Measurements from ENCODE around the gene JARID2. TPM values are rescaled to one million over a fixed set of nuclear protein-coding genes. Genes with fewer than 3 reads are reported as not detected.

The JARID2 gene
- total RNA-seq, 6 experiments from 2014 or later: 2.5 to 3.9 (median 3.0) TPM

DNA sequence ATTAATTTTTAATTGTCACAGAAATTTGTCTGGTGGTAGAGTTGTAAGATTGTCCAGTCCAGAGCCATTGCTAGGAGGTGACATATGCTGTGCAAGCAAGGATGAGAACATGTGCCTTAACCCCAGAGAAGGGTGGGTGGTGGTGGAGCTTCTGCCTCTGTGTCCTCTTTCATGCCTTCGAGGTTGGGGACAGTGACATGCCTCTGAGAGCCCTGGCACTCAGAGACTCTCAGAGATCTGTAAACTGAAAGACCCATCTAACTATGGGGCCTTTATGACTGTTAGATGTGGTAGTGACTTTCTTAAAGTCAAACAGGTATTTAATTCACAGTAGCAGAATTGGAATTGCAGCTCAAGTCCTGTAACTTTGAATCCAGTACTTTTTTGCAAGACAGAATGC, 132.4 kb downstream of the JARID2 start:
- ATAC-seq (no peak), DNase-seq (no peak)
- Histone ChIP-seq H3K27me3 (no peaks in the 10 kb centered on the region), H3K4me3 (no peak overlapping the region), H3K36me3 (no peaks in the 10 kb centered on the region), H3K27ac (no peak overlapping the region), H3K4me1 (peaks cover 0 to 14% (median 0%) of the 10 kb centered on the region in 4 donors), H3K9me3 (no peaks in the 10 kb centered on the region)
- intact Hi-C loops (cut with DNase I): no loop called here
- WGBS (ENCODE audit: insufficient coverage, low coverage, low lambda C conversion rate, missing lambda C conversion rate): 100% methylated on average over 1 of the region's 1 CpG
- TF ChIP-seq POLR2A (IDR thresholded peaks at IDR 0.05): no peak
- TF ChIP-seq, protein P1, sequence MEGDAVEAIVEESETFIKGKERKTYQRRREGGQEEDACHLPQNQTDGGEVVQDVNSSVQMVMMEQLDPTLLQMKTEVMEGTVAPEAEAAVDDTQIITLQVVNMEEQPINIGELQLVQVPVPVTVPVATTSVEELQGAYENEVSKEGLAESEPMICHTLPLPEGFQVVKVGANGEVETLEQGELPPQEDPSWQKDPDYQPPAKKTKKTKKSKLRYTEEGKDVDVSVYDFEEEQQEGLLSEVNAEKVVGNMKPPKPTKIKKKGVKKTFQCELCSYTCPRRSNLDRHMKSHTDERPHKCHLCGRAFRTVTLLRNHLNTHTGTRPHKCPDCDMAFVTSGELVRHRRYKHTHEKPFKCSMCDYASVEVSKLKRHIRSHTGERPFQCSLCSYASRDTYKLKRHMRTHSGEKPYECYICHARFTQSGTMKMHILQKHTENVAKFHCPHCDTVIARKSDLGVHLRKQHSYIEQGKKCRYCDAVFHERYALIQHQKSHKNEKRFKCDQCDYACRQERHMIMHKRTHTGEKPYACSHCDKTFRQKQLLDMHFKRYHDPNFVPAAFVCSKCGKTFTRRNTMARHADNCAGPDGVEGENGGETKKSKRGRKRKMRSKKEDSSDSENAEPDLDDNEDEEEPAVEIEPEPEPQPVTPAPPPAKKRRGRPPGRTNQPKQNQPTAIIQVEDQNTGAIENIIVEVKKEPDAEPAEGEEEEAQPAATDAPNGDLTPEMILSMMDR (IDR thresholded peaks at IDR 0.05): no peak

GRCh38 chr6:15378866-15379265, 133.0 kb downstream of the JARID2 start:
- H3K4me1 ChIP-seq: peaks cover 0 to 14% (median 0%) of the 10 kb centered on the region in 4 donors
- intact Hi-C loops (cut with DNase I): no loop called here
- DNase-seq: no peak
- no peak overlapping the region for H3K4me3 ChIP-seq
- no peaks in the 10 kb centered on the region for H3K9me3 ChIP-seq
- no peak for ATAC-seq
- H3K27ac ChIP-seq: no peak overlapping the region
- no peaks in the 10 kb centered on the region for H3K27me3 ChIP-seq
- no peaks in the 10 kb centered on the region for H3K36me3 ChIP-seq
- TF ChIP-seq POLR2A (IDR thresholded peaks at IDR 0.05): no peak
- TF ChIP-seq, protein P1 (IDR thresholded peaks at IDR 0.05): no peak
- 70% methylated on average over 4 of the region's 4 CpGs for WGBS (ENCODE audit: insufficient coverage, low coverage, low lambda C conversion rate, missing lambda C conversion rate)

- Histone ChIP-seq H3K27me3 (no peaks in the 10 kb centered on the region), H3K27ac (no peak overlapping the region), H3K36me3 (no peaks in the 10 kb centered on the region), H3K4me3 (no peak overlapping the region), H3K9me3 (no peaks in the 10 kb centered on the region), H3K4me1 (peaks cover 0 to 14% (median 0%) of the 10 kb centered on the region in 4 donors)
- intact Hi-C loops (cut with DNase I): no loop called here
- no peak for ATAC-seq
- 84% methylated on average over 3 of the region's 4 CpGs for WGBS (ENCODE audit: insufficient coverage, low coverage, low lambda C conversion rate, missing lambda C conversion rate)
- DNase-seq: no peak
- TF ChIP-seq, protein P1 (IDR thresholded peaks at IDR 0.05): no peak
- no peak for TF ChIP-seq POLR2A (IDR thresholded peaks at IDR 0.05)
These were observed 134.5 kb downstream of the JARID2 start for GRCh38 chr6:15380351-15380750.

DNA sequence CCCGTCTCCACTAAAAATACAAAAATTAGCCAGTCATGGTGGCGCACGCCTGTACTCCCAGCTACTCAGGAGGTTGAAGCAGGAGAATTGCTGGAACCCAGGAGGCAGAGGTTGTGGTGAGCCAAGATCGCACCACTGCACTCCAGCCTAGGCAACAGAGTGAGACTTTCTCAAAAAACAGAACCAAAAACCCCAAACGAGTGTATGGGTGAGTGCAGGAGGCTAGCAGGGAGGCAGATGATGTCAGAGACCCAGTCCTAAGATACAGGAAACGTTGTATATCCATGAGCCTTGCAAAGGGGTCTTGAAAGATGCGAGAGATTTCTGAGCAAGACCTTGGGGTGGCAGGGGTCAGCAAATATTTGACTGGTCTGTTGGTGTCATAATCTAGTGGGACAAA, 136.2 kb downstream of the JARID2 start:
- ATAC-seq (no peak), DNase-seq (no peak)
- no peaks in the 10 kb centered on the region for H3K36me3 ChIP-seq
- H3K4me3 ChIP-seq: no peak overlapping the region
- no peak overlapping the region for H3K27ac ChIP-seq
- TF ChIP-seq, protein P1 (IDR thresholded peaks at IDR 0.05): no peak
- no peak for TF ChIP-seq POLR2A (IDR thresholded peaks at IDR 0.05)
- 65% methylated on average over 3 of the region's 7 CpGs for WGBS (ENCODE audit: insufficient coverage, low coverage, low lambda C conversion rate, missing lambda C conversion rate)
- intact Hi-C loops (cut with DNase I): no loop called here
- no peaks in the 10 kb centered on the region for H3K4me1 ChIP-seq
- no peaks in the 10 kb centered on the region for H3K9me3 ChIP-seq
- H3K27me3 ChIP-seq: no peaks in the 10 kb centered on the region

- Histone ChIP-seq H3K4me3 (no peak overlapping the region), H3K36me3 (no peaks in the 10 kb centered on the region), H3K27me3 (no peaks in the 10 kb centered on the region), H3K9me3 (no peaks in the 10 kb centered on the region), H3K27ac (no peak overlapping the region), H3K4me1 (no peaks in the 10 kb centered on the region)
- no peak for TF ChIP-seq POLR2A (IDR thresholded peaks at IDR 0.05)
- TF ChIP-seq, protein P1 (IDR thresholded peaks at IDR 0.05): no peak
- DNase-seq (no peak), ATAC-seq (no peak)
- intact Hi-C loops (cut with DNase I): no loop called here
- WGBS (ENCODE audit: insufficient coverage, low coverage, low lambda C conversion rate, missing lambda C conversion rate): 66% methylated on average over 5 of the region's 8 CpGs
These were observed 136.8 kb downstream of the JARID2 start for GRCh38 chr6:15382712-15383111.
